Ovary (tissue), 9 donors: ENCODE data around the gene ERCC6L2. TPM values are rescaled to one million over a fixed set of nuclear protein-coding genes. Genes with fewer than 3 reads are reported as not detected.
A peak's percentile ranks its signal among the peaks of the same experiment; 100 is the strongest.

Source experiments
- DNase-seq, 5 donors: peaks; one replicate each; pipeline ENCODE4 v3.0.0-alpha.2; 2019 to 2020
- H3K27ac ChIP-seq, 2 donors: fragments of 200-600 bp; one replicate each; pipeline versions ENCODE4 v1.5.1 to v1.8.0; 2019 to 2022
- H3K27me3 ChIP-seq: fragments of 200-600 bp; one replicate; pipeline ENCODE4 v1.8.0; 2022
- H3K36me3 ChIP-seq: fragments of 200-600 bp; sonication (generic); one replicate; pipeline ENCODE4 v1.5.1; 2019
- H3K4me1 ChIP-seq: one replicate; pipeline ENCODE4 v1.8.1; 2013; ENCODE audit warnings: mild to moderate bottlenecking, moderate library complexity; ENCODE audit not compliant: insufficient read depth
- H3K4me3 ChIP-seq: fragments of 200-600 bp; sonication (generic); one replicate; pipeline ENCODE4 v1.5.1; 2017
- H3K9me3 ChIP-seq, 2 donors: fragments of 200-600 bp in 1 of 2; sonication (generic) in 1 of 2; one replicate each; pipeline versions ENCODE4 v1.5.1 to v1.8.1; 2013 to 2019; ENCODE audit warnings: mild to moderate bottlenecking in 1 of 2, moderate library complexity in 1 of 2
- EP300 ChIP-seq: sonication (generic); formaldehyde crosslinking; IDR thresholded peaks from one replicate; pipeline ENCODE4 v1.6.1; 2017; ENCODE audit warnings: antibody characterized with exemption
- POLR2A ChIP-seq: fragments of 450-650 bp; IDR thresholded peaks from one replicate; pipeline ENCODE4 v1.6.1; 2017; ENCODE audit warnings: antibody characterized with exemption, mild to moderate bottlenecking, moderate library complexity
- WGBS, 3 donors: extraction: QIAGEN DNeasy Blood & Tissue Kit in 1 of 3; methylation state at CpG; one replicate each; pipeline versions ENCODE4 v1.1.5 to v1.1.7; 2013 to 2017; 5-methylcytosine and 5-hydroxymethylcytosine counted together
- intact Hi-C, 4 donors: fragments of 100-400 bp; cut with DNase I; formaldehyde crosslinking; loops; one replicate each; pipeline versions ENCODE4 v1.11.0 to v1.15.1; 2022 to 2023
- polyA plus RNA-seq, 2 donors: library from polyadenylated mRNA; stranded (reverse); fragments of 200-250 nt in 1 of 2; fragments of 350-450 nt in 1 of 2; fragmentation: Illumina TruSeq in 1 of 2; extraction: RNeasy Lipid Tissue Mini Kit (QIAGEN cat#74804) in 1 of 2; gene quantifications; one replicate each; pipeline ENCODE4 v1.2.3, GENCODE V29; 2013 to 2014
- total RNA-seq, 7 donors: library from RNA; depleted of rRNA in 2 of 7; stranded (reverse); fragments of >200 nt in 2 of 7; fragmentation: NEBNext Ultra II Directional in 3 of 7; extraction: Animal tissue kit (Norgen Biotek cat#: 25700) in 3 of 7; gene quantifications; one replicate each; pipeline versions ENCODE4 v1.1.0 to v1.2.4, GENCODE V29; 2016 to 2023
- TF ChIP-seq, protein P1 (sequence below), 3 donors: fragments of 450-650 bp in 2 of 3; fragments of 200-600 bp in 1 of 3; IDR thresholded peaks; one replicate each; pipeline versions ENCODE4 v1.5.1 to v1.8.0; 2016 to 2022; ENCODE audit warnings: antibody characterized with exemption in 3 of 3, mild to moderate bottlenecking in 1 of 3
- donor health status: DM: no; HTN: no; CAD: no; lungs with moderate emphysema.
- donor health status: DM: no; HTN: no; CAD: no.
- donor health status: Bipolar disorder and iron deficiency.
- donor health status: DM: yes; HTN: yes; CAD: no.
- donor health status: DM: no; HTN: no; CAD: no.
- donor health status: DM: yes; HTN: yes; CAD: no.

ERCC6L2 gene
- total and polyA plus RNA-seq, 9 donors, result 16.7 to 78.3 (median 57.2) TPM

DNA sequence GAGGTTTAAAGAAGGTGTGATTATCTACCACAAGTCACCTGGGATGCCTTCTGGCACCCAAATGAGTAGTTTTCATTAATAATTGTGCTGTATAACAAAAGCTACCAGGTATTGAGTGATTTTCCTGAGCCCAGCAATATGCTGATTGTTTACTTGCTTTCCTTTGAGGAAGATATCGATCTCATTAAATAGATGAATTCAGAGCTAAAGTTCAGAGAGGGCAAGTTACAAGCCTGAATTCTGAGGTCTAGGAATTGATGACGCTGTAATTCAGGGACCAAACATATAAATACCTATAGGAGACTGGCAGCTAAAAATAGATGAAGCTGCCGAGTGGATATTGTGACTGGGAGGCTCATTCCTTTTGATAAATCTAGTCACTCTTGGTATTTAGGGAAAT, 1.1 kb downstream of the ERCC6L2 start:
- intact Hi-C loops, result loop anchor here in 2 of 4 donors (10.0 kb wide), 3 partner anchors 102 to 372 kb away; no protein-coding TSS in a partner anchor
- H3K27me3 ChIP-seq, result no peaks in the 10 kb centered on the region
- DNase-seq, result no peak
- WGBS, 3 donors, result 26 to 32% (median 27%) methylated on average over 3 of the region's 3 CpGs
- TF ChIP-seq, protein P1, sequence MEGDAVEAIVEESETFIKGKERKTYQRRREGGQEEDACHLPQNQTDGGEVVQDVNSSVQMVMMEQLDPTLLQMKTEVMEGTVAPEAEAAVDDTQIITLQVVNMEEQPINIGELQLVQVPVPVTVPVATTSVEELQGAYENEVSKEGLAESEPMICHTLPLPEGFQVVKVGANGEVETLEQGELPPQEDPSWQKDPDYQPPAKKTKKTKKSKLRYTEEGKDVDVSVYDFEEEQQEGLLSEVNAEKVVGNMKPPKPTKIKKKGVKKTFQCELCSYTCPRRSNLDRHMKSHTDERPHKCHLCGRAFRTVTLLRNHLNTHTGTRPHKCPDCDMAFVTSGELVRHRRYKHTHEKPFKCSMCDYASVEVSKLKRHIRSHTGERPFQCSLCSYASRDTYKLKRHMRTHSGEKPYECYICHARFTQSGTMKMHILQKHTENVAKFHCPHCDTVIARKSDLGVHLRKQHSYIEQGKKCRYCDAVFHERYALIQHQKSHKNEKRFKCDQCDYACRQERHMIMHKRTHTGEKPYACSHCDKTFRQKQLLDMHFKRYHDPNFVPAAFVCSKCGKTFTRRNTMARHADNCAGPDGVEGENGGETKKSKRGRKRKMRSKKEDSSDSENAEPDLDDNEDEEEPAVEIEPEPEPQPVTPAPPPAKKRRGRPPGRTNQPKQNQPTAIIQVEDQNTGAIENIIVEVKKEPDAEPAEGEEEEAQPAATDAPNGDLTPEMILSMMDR (IDR thresholded peaks at IDR 0.05), result no peak
- TF ChIP-seq POLR2A (no peak), EP300 (no peak)
- H3K4me1 ChIP-seq, result peaks cover 9% of the 10 kb centered on the region
- peak overlapping the region in 1 of 2 donors; percentile 96 for H3K27ac ChIP-seq
- H3K9me3 ChIP-seq, result no peaks in the 10 kb centered on the region
- H3K36me3 ChIP-seq, result no peaks in the 10 kb centered on the region
- H3K4me3 ChIP-seq, result no peak overlapping the region

DNA sequence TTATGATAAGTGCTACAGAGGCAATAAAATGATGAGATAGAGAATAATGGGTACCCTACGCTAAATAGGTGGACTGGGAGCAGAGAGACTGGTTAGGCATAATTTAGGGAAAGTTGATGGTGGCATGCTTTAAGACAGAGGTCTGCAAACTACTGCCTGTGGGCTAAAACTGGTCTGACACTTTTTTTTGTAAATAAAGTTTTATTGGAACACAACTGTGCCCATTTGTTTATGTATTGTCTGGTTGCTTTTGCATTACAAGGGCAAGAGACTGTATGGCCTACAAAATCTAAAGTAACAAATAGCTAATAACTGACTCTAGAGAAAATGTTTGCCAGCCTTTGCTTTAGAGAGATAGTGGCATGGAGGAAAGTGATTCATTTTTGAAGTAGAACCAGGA, 2.5 kb downstream of the ERCC6L2 start:
- Histone ChIP-seq H3K9me3 (no peaks in the 10 kb centered on the region), H3K36me3 (no peaks in the 10 kb centered on the region), H3K4me3 (no peak overlapping the region), H3K27me3 (no peaks in the 10 kb centered on the region), H3K27ac (no peak overlapping the region), H3K4me1 (peaks cover 9% of the 10 kb centered on the region)
- intact Hi-C loops, result loop anchor here in 2 of 4 donors (10.0 kb wide), 3 partner anchors 103 to 373 kb away; no protein-coding TSS in a partner anchor
- TF ChIP-seq POLR2A, result no peak
- no peak for TF ChIP-seq EP300
- TF ChIP-seq, protein P1 (IDR thresholded peaks at IDR 0.05), result no peak
- WGBS, 3 donors, result 94 to 98% (median 98%) methylated on average over 1 of the region's 1 CpG
- no peak for DNase-seq

DNA sequence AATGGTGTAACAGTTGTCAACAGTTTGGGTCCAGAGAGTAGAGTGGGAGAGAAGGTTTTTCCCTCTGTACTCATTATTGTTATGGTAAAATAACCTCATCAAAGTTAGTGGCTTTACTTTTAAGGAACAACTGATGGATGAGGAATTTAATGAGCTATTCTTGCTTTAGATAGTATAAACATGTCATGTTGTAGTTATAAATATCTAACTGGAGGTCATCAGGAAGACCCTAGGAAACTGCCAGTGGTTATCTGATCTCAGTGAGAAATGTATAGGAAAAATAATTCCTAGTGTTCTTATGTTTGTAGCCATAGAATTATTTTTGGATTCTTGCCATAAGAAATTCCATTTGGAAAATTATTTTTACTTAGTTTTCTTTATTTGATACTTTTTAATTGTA, 4.1 kb downstream of the ERCC6L2 start:
- H3K27me3 ChIP-seq, result no peaks in the 10 kb centered on the region
- H3K36me3 ChIP-seq, result no peaks in the 10 kb centered on the region
- H3K27ac ChIP-seq, result no peak overlapping the region
- no peaks in the 10 kb centered on the region for H3K9me3 ChIP-seq
- DNase-seq, result no peak
- intact Hi-C loops, result loop anchor here in 2 of 4 donors (10.0 kb wide), 3 partner anchors 105 to 375 kb away; no protein-coding TSS in a partner anchor
- no peak for TF ChIP-seq EP300
- TF ChIP-seq, protein P1 (IDR thresholded peaks at IDR 0.05), result no peak
- no peak for TF ChIP-seq POLR2A
- no peak overlapping the region for H3K4me3 ChIP-seq
- H3K4me1 ChIP-seq, result peaks cover 3% of the 10 kb centered on the region

DNA sequence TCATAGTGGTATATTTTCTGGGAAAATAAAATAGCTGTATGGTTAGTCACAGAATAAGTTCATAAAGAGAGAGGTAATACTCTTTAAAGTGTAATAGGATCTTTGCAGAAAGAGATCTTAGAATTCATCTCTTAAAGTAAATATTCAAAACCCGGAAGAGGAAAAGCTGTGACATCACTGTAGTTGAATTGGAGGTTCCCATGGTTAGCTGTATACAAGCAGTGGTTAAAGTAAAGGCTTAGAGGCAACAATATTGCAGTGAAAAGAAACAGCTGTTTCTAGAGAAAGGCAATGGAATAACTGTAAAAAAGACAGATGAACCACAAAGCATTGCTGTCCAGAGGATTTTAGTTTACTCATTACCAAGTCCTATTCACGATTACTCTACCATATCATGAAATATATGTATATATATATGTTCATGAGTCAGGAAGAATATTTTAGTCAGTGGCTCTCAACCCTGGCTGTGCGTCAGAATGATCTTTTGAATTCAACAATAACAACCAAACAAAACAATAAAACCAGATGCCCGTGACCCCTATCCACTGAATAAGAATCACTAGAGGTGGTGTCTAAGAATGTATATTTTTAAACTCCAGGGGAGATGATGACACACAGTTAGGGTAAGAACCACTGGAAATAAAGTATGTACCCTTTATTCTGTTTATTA, 4.7 kb downstream of the ERCC6L2 start:
- Histone ChIP-seq H3K36me3 (no peaks in the 10 kb centered on the region), H3K4me3 (no peak overlapping the region), H3K27me3 (no peaks in the 10 kb centered on the region), H3K4me1 (peaks cover 3% of the 10 kb centered on the region), H3K27ac (no peak overlapping the region), H3K9me3 (no peaks in the 10 kb centered on the region)
- DNase-seq, result no peak
- intact Hi-C loops, result no loop called here
- TF ChIP-seq, protein P1 (IDR thresholded peaks at IDR 0.05), result no peak
- TF ChIP-seq EP300 (no peak), POLR2A (no peak)
- 36 to 50% (median 41%) methylated on average over 4 of the region's 4 CpGs for WGBS, 3 donors
